Heart left ventricle (tissue), 13 donors: ENCODE measurements around the gene ITGAE.

Experiments used
- POLR2A ChIP-seq, 2 donors: fragments of 450-650 bp; IDR thresholded peaks; one replicate each; pipeline ENCODE4 v1.6.1; 2017; ENCODE audit warnings: antibody characterized with exemption in 2 of 2, mild to moderate bottlenecking in 2 of 2, moderate library complexity in 2 of 2
- TF ChIP-seq, protein P1 (sequence below), 12 donors: fragments of 200-600 bp; sonication (generic) in 4 of 12; IDR thresholded peaks; one replicate each; pipeline versions ENCODE4 v1.5.0 to v1.8.0; 2018 to 2022; ENCODE audit warnings: antibody characterized with exemption in 12 of 12, mild to moderate bottlenecking in 5 of 12
- donor health status: ischemic (EF 13 %, LVEDD 7.1; RV severe dilation, severe dysfunction).
- donor health status: DM: no; HTN: yes; CAD: no.
- donor health status: DM: no; HTN: no; CAD: no.
- donor health status: ischemic (EF 25% LVEDD 6.9; RV normal size, moderate dysfunction).
- donor health status: ischemic (EF 25% LVEDD 5.7; RV mildly dilated, moderate dysfunction).
- donor health status: ischemic (EF 35%, LVEDD 5.7; RV mildly dilated, moderate dysfunction).
- donor health status: nonischemic (EF 11% LVEDD 7.7; RV severe dilation, severe dysfunction).
- donor health status: DM: yes; HTN: yes; CAD: no.
- donor health status: PGD.
- donor health status: ischemic (EF 29% LVEDD 5.4; RV normal size, mild dysfunction).
- donor health status: nonischemic (EF 23%, LVEDD 6.1; RV moderate dilation, normal function).

DNA sequence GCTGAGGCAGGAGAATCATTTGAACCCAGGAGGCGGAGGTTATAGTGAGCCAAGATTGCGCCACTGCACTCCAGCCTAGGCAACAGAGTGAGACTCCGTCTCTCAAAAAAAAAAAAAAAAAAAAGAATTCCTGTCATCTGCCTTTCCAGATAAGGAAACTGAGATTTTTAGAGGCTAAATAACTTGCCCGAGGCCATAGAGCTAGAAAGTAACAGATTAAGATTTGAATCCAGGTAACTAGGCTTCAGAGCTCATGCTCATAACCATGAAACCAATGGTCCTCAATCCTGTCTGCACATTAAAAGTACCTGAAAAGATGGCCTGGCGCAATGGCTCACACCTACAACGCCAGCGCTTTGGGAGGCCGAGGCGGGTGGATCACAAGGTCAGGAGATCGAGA, 35.6 kb upstream of the ITGAE start:
- TF ChIP-seq, protein P1, sequence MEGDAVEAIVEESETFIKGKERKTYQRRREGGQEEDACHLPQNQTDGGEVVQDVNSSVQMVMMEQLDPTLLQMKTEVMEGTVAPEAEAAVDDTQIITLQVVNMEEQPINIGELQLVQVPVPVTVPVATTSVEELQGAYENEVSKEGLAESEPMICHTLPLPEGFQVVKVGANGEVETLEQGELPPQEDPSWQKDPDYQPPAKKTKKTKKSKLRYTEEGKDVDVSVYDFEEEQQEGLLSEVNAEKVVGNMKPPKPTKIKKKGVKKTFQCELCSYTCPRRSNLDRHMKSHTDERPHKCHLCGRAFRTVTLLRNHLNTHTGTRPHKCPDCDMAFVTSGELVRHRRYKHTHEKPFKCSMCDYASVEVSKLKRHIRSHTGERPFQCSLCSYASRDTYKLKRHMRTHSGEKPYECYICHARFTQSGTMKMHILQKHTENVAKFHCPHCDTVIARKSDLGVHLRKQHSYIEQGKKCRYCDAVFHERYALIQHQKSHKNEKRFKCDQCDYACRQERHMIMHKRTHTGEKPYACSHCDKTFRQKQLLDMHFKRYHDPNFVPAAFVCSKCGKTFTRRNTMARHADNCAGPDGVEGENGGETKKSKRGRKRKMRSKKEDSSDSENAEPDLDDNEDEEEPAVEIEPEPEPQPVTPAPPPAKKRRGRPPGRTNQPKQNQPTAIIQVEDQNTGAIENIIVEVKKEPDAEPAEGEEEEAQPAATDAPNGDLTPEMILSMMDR (IDR thresholded peaks at IDR 0.05): no peak
- no peak for TF ChIP-seq POLR2A (IDR thresholded peaks at IDR 0.05)
